Activated CD4-positive, alpha-beta T cell treated with anti-CD3 and anti-CD28 coated beads, Interleukin-2, amount 10 ng/mL, durations not matched to agents 24 days and 14 days (primary cell): ENCODE data around the gene NEDD4L. TPM values are rescaled to one million over a fixed set of nuclear protein-coding genes. Genes with fewer than 3 reads are reported as not detected.

Source experiments
- DNase-seq: peaks from one replicate; pipeline ENCODE4 v3.0.0; 2022
- H3K27ac Mint-ChIP-seq: one replicate; pipeline ENCODE4 v1.8.0; 2022; ENCODE audit warnings: mild to moderate bottlenecking, mixed read lengths
- H3K27me3 Mint-ChIP-seq: one replicate; pipeline ENCODE4 v1.8.0; 2022; ENCODE audit warnings: mixed read lengths
- H3K36me3 Mint-ChIP-seq: one replicate; pipeline ENCODE4 v1.8.0; 2022; ENCODE audit warnings: low read depth, mild to moderate bottlenecking, mixed read lengths
- H3K4me1 Mint-ChIP-seq: one replicate; pipeline ENCODE4 v1.8.0; 2021; ENCODE audit warnings: mixed read lengths
- H3K4me3 Mint-ChIP-seq: one replicate; pipeline ENCODE4 v1.8.0; 2022; ENCODE audit warnings: mild to moderate bottlenecking, moderate library complexity, mixed read lengths
- H3K9me3 Mint-ChIP-seq: one replicate; pipeline ENCODE4 v1.8.0; 2021; ENCODE audit warnings: mixed read lengths
- intact Hi-C: fragments of 100-400 bp; cut with micrococcal nuclease; formaldehyde crosslinking; loops from one replicate; pipeline ENCODE4 v1.15.1; 2023
- total RNA-seq: library from RNA; stranded (reverse); gene quantifications from 2 replicates; pipeline ENCODE4 v1.2.3, GENCODE V29; 2022

The NEDD4L gene
- total RNA-seq, 1 donor from 2014 or later: 4.2 TPM

- Mint-ChIP-seq H3K4me1 (no peaks in the 10 kb centered on the region), H3K4me3 (no peak overlapping the region), H3K27me3 (peaks cover under 1% of the 10 kb centered on the region), H3K36me3 (no peaks in the 10 kb centered on the region), H3K27ac (no peak overlapping the region), H3K9me3 (no peaks in the 10 kb centered on the region)
- DNase-seq: no peak
- intact Hi-C loops: no loop called here
These were observed 310.0 kb downstream of the NEDD4L start for GRCh38 chr18:58354051-58354450.

- no peak for DNase-seq
- Mint-ChIP-seq H3K27ac (no peak overlapping the region), H3K36me3 (no peaks in the 10 kb centered on the region), H3K4me3 (no peak overlapping the region), H3K27me3 (peaks cover 5% of the 10 kb centered on the region), H3K9me3 (no peaks in the 10 kb centered on the region), H3K4me1 (no peaks in the 10 kb centered on the region)
- intact Hi-C loops: no loop called here
These were observed 310.8 kb downstream of the NEDD4L start for GRCh38 chr18:58354791-58355190.

- Mint-ChIP-seq H3K4me3 (no peak overlapping the region), H3K27me3 (peaks cover 9% of the 10 kb centered on the region), H3K4me1 (no peaks in the 10 kb centered on the region), H3K36me3 (no peaks in the 10 kb centered on the region), H3K27ac (no peak overlapping the region), H3K9me3 (no peaks in the 10 kb centered on the region)
- intact Hi-C loops: no loop called here
- no peak for DNase-seq
These were observed 311.2 kb downstream of the NEDD4L start for GRCh38 chr18:58355243-58355642.

- no peak for DNase-seq
- no peaks in the 10 kb centered on the region for H3K9me3 Mint-ChIP-seq
- intact Hi-C loops: no loop called here
- H3K4me1 Mint-ChIP-seq: no peaks in the 10 kb centered on the region
- H3K36me3 Mint-ChIP-seq: no peaks in the 10 kb centered on the region
- no peak overlapping the region for H3K4me3 Mint-ChIP-seq
- no peak overlapping the region for H3K27ac Mint-ChIP-seq
- H3K27me3 Mint-ChIP-seq: peaks cover 9% of the 10 kb centered on the region
These were observed 315.2 kb downstream of the NEDD4L start for GRCh38 chr18:58359218-58359617.

GRCh38 chr18:58359620-58360019 is 315.6 kb downstream of the NEDD4L start:
- Mint-ChIP-seq H3K27me3 (peaks cover 9% of the 10 kb centered on the region), H3K27ac (no peak overlapping the region)

GRCh38 chr18:58360324-58360723 is 316.3 kb downstream of the NEDD4L start:
- H3K4me1 Mint-ChIP-seq: no peaks in the 10 kb centered on the region
- H3K4me3 Mint-ChIP-seq: no peak overlapping the region
- DNase-seq: no peak
- no peaks in the 10 kb centered on the region for H3K9me3 Mint-ChIP-seq
- no peak overlapping the region for H3K27ac Mint-ChIP-seq
- H3K27me3 Mint-ChIP-seq: peaks cover 9% of the 10 kb centered on the region
- no peaks in the 10 kb centered on the region for H3K36me3 Mint-ChIP-seq
- intact Hi-C loops: no loop called here

More at GRCh38 chr18:58359620-58360019, 315.6 kb downstream of the NEDD4L start:
- H3K4me3 Mint-ChIP-seq: no peak overlapping the region
- H3K9me3 Mint-ChIP-seq: no peaks in the 10 kb centered on the region
- DNase-seq: no peak
- no peaks in the 10 kb centered on the region for H3K36me3 Mint-ChIP-seq
- no peaks in the 10 kb centered on the region for H3K4me1 Mint-ChIP-seq
- intact Hi-C loops: no loop called here

- Mint-ChIP-seq H3K27ac (no peak overlapping the region), H3K27me3 (peaks cover 9% of the 10 kb centered on the region), H3K9me3 (no peaks in the 10 kb centered on the region), H3K4me1 (no peaks in the 10 kb centered on the region), H3K36me3 (no peaks in the 10 kb centered on the region), H3K4me3 (no peak overlapping the region)
- intact Hi-C loops: no loop called here
- no peak for DNase-seq
These were observed 317.2 kb downstream of the NEDD4L start for GRCh38 chr18:58361212-58361611.

- no peak overlapping the region for H3K27ac Mint-ChIP-seq
- intact Hi-C loops: no loop called here
- no peak for DNase-seq
- H3K36me3 Mint-ChIP-seq: no peaks in the 10 kb centered on the region
- H3K4me1 Mint-ChIP-seq: no peaks in the 10 kb centered on the region
- H3K4me3 Mint-ChIP-seq: no peak overlapping the region
- H3K9me3 Mint-ChIP-seq: no peaks in the 10 kb centered on the region
- H3K27me3 Mint-ChIP-seq: peaks cover 9% of the 10 kb centered on the region
These were observed 318.1 kb downstream of the NEDD4L start for GRCh38 chr18:58362027-58362575.

GRCh38 chr18:58362829-58363271 is 318.8 kb downstream of the NEDD4L start:
- Mint-ChIP-seq H3K4me3 (no peak overlapping the region), H3K27ac (no peak overlapping the region), H3K4me1 (no peaks in the 10 kb centered on the region), H3K36me3 (no peaks in the 10 kb centered on the region), H3K9me3 (no peaks in the 10 kb centered on the region), H3K27me3 (peaks cover 9% of the 10 kb centered on the region)
- intact Hi-C loops: no loop called here
- no peak for DNase-seq

GRCh38 chr18:58363767-58364540 is 319.9 kb downstream of the NEDD4L start:
- peaks cover 9% of the 10 kb centered on the region for H3K27me3 Mint-ChIP-seq
- intact Hi-C loops: no loop called here
- no peaks in the 10 kb centered on the region for H3K36me3 Mint-ChIP-seq
- DNase-seq: no peak
- no peak overlapping the region for H3K4me3 Mint-ChIP-seq
- H3K27ac Mint-ChIP-seq: no peak overlapping the region
- H3K4me1 Mint-ChIP-seq: no peaks in the 10 kb centered on the region
- H3K9me3 Mint-ChIP-seq: no peaks in the 10 kb centered on the region

GRCh38 chr18:58364876-58365528 is 321.0 kb downstream of the NEDD4L start:
- H3K27me3 Mint-ChIP-seq: peaks cover 3% of the 10 kb centered on the region
- no peaks in the 10 kb centered on the region for H3K36me3 Mint-ChIP-seq
- intact Hi-C loops: no loop called here
- H3K9me3 Mint-ChIP-seq: no peaks in the 10 kb centered on the region
- no peak overlapping the region for H3K4me3 Mint-ChIP-seq
- H3K4me1 Mint-ChIP-seq: no peaks in the 10 kb centered on the region
- no peak for DNase-seq
- H3K27ac Mint-ChIP-seq: peak overlapping the region; percentile 56

GRCh38 chr18:58367425-58368140 is 323.6 kb downstream of the NEDD4L start:
- no peak for DNase-seq
- intact Hi-C loops: no loop called here
- Mint-ChIP-seq H3K27ac (no peak overlapping the region), H3K9me3 (no peaks in the 10 kb centered on the region), H3K4me1 (no peaks in the 10 kb centered on the region), H3K4me3 (no peak overlapping the region), H3K36me3 (no peaks in the 10 kb centered on the region), H3K27me3 (no peaks in the 10 kb centered on the region)

GRCh38 chr18:58369616-58370015 is 325.6 kb downstream of the NEDD4L start:
- H3K9me3 Mint-ChIP-seq: no peaks in the 10 kb centered on the region
- intact Hi-C loops: no loop called here
- no peak overlapping the region for H3K4me3 Mint-ChIP-seq
- no peak overlapping the region for H3K27ac Mint-ChIP-seq
- DNase-seq: no peak
- no peaks in the 10 kb centered on the region for H3K27me3 Mint-ChIP-seq
- no peaks in the 10 kb centered on the region for H3K36me3 Mint-ChIP-seq
- H3K4me1 Mint-ChIP-seq: no peaks in the 10 kb centered on the region

GRCh38 chr18:58370038-58370580 is 326.1 kb downstream of the NEDD4L start:
- Mint-ChIP-seq H3K27me3 (no peaks in the 10 kb centered on the region), H3K4me1 (no peaks in the 10 kb centered on the region), H3K4me3 (no peak overlapping the region), H3K36me3 (no peaks in the 10 kb centered on the region), H3K27ac (no peak overlapping the region), H3K9me3 (no peaks in the 10 kb centered on the region)
- intact Hi-C loops: no loop called here
- DNase-seq: no peak
